Activated naive CD8-positive, alpha-beta T cell treated with anti-CD3 and anti-CD28 coated beads, Interleukin-2, amount 50 U/mL, for 24 hours (primary cell): ENCODE data around the gene PJA2.

Experiments
- ATAC-seq: fragments of 150-1000 bp; cut with Tn5 transposase; one replicate; pipeline ENCODE4 v1.10.0; 2021
- DNase-seq: peaks from one replicate; pipeline ENCODE4 v3.0.0; 2021
- H3K27ac Mint-ChIP-seq: one replicate; pipeline ENCODE4 v1.8.0; 2021; ENCODE audit warnings: mild to moderate bottlenecking, mixed read lengths
- H3K27me3 Mint-ChIP-seq: one replicate; pipeline ENCODE4 v1.8.0; 2021; ENCODE audit warnings: mixed read lengths
- H3K36me3 Mint-ChIP-seq: one replicate; pipeline ENCODE4 v1.8.0; 2021; ENCODE audit warnings: low read depth, mixed read lengths
- H3K4me1 Mint-ChIP-seq: one replicate; pipeline ENCODE4 v1.8.0; 2021; ENCODE audit warnings: mixed read lengths
- H3K4me3 Mint-ChIP-seq: one replicate; pipeline ENCODE4 v1.8.0; 2021; ENCODE audit warnings: mild to moderate bottlenecking, moderate library complexity, mixed read lengths
- H3K9me3 Mint-ChIP-seq: one replicate; pipeline ENCODE4 v1.8.0; 2021; ENCODE audit warnings: mixed read lengths

The PJA2 gene

DNA sequence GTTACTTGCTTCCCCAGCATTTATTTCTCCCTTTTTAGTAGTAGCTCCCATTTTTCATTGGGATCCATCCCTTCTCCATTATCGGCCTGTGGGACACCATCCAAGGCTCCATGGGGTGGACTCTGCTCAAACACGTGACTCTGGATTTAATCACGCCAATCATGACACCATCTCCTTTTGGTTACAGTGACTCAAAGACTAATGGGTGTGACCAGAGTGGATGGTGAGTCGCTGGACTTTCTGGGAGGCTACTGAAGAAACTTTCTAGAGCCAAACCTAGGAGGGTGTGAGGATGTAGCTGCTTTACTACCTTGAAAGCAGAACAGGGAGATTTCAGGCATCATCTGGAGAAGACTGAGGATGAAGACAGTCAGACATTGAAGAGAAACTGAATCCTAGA, 93.1 kb downstream of the PJA2 start:
- DNase-seq, result no peak
- ATAC-seq, result no peak
- Mint-ChIP-seq H3K4me3 (no peak overlapping the region), H3K9me3 (no peaks in the 10 kb centered on the region), H3K27me3 (no peaks in the 10 kb centered on the region), H3K36me3 (no peaks in the 10 kb centered on the region), H3K27ac (no peak overlapping the region), H3K4me1 (no peaks in the 10 kb centered on the region)

- no peak for ATAC-seq
- no peaks in the 10 kb centered on the region for H3K4me1 Mint-ChIP-seq
- no peaks in the 10 kb centered on the region for H3K9me3 Mint-ChIP-seq
- no peak for DNase-seq
- no peaks in the 10 kb centered on the region for H3K27me3 Mint-ChIP-seq
- no peak overlapping the region for H3K4me3 Mint-ChIP-seq
- H3K36me3 Mint-ChIP-seq, result no peaks in the 10 kb centered on the region
- no peak overlapping the region for H3K27ac Mint-ChIP-seq
These were observed 94.5 kb downstream of the PJA2 start for GRCh38 chr5:109315245-109315644.

DNA sequence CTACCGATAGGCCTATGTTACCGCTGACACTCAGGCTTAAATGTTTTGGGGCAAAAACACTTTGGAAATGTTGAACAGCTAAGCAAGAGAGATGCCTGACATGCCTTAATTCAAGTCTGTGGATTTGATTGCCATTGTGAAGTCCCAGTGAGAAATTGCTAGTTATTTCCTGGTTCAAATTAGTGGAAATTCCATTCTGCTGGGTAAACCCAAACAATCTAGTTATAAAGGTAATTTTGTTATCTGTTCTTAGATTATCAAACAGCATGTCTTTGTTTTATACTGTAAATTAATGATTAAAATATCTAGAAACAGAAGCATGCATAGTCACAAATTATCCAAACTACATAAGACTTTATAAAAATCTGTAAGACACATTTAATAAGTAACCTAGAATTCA, 96.6 kb downstream of the PJA2 start:
- no peaks in the 10 kb centered on the region for H3K9me3 Mint-ChIP-seq

GRCh38 chr5:109312695-109313094, 97.1 kb downstream of the PJA2 start:
- H3K9me3 Mint-ChIP-seq, result no peaks in the 10 kb centered on the region
- no peaks in the 10 kb centered on the region for H3K27me3 Mint-ChIP-seq
- H3K4me1 Mint-ChIP-seq, result no peaks in the 10 kb centered on the region
- H3K4me3 Mint-ChIP-seq, result no peak overlapping the region
- DNase-seq, result no peak
- no peak overlapping the region for H3K27ac Mint-ChIP-seq
- no peak for ATAC-seq
- no peaks in the 10 kb centered on the region for H3K36me3 Mint-ChIP-seq

More for the DNA sequence above, 96.6 kb downstream of the PJA2 start:
- H3K27me3 Mint-ChIP-seq, result no peaks in the 10 kb centered on the region
- no peak for ATAC-seq
- H3K36me3 Mint-ChIP-seq, result no peaks in the 10 kb centered on the region
- H3K27ac Mint-ChIP-seq, result no peak overlapping the region
- no peak overlapping the region for H3K4me3 Mint-ChIP-seq
- DNase-seq, result no peak
- no peaks in the 10 kb centered on the region for H3K4me1 Mint-ChIP-seq

- Mint-ChIP-seq H3K9me3 (no peaks in the 10 kb centered on the region), H3K36me3 (no peaks in the 10 kb centered on the region), H3K4me1 (no peaks in the 10 kb centered on the region), H3K27ac (no peak overlapping the region), H3K4me3 (no peak overlapping the region), H3K27me3 (no peaks in the 10 kb centered on the region)
- ATAC-seq, result no peak
- DNase-seq, result no peak
These were observed 99.5 kb downstream of the PJA2 start for GRCh38 chr5:109310315-109310714.

GRCh38 chr5:109309326-109310063, 100.3 kb downstream of the PJA2 start:
- no peak overlapping the region for H3K4me3 Mint-ChIP-seq
- ATAC-seq, result no peak
- H3K36me3 Mint-ChIP-seq, result no peaks in the 10 kb centered on the region
- no peaks in the 10 kb centered on the region for H3K9me3 Mint-ChIP-seq
- H3K27me3 Mint-ChIP-seq, result no peaks in the 10 kb centered on the region
- no peaks in the 10 kb centered on the region for H3K4me1 Mint-ChIP-seq
- no peak for DNase-seq
- H3K27ac Mint-ChIP-seq, result no peak overlapping the region

GRCh38 chr5:109307951-109308350, 101.8 kb downstream of the PJA2 start:
- Mint-ChIP-seq H3K9me3 (no peaks in the 10 kb centered on the region), H3K36me3 (no peaks in the 10 kb centered on the region), H3K27me3 (no peaks in the 10 kb centered on the region), H3K4me3 (no peak overlapping the region), H3K27ac (no peak overlapping the region), H3K4me1 (no peaks in the 10 kb centered on the region)
- ATAC-seq (no peak), DNase-seq (no peak)

- ATAC-seq (no peak), DNase-seq (no peak)
- Mint-ChIP-seq H3K36me3 (no peaks in the 10 kb centered on the region), H3K27ac (no peak overlapping the region), H3K27me3 (no peaks in the 10 kb centered on the region), H3K9me3 (no peaks in the 10 kb centered on the region), H3K4me3 (no peak overlapping the region), H3K4me1 (no peaks in the 10 kb centered on the region)
These were observed 102.3 kb downstream of the PJA2 start for GRCh38 chr5:109307456-109307855.

DNA sequence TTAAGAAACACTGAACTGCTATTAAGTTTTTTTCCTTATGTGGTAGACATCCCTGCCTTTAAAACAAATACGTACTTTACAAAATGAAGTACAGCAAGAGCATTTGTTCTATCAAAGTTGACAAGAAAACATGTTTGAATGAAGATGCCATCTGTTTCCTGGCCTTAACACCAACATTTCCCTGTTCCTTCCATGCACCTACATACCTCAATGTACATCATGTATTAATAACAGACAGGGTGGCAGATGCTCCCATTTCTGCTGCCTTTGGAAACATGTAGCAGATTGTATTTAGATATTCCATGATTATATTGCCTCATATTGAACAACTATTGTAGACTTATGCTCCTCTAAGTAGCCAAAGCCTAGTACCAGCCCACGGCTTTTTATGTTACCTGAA, 104.4 kb downstream of the PJA2 start:
- ATAC-seq (no peak), DNase-seq (no peak)
- Mint-ChIP-seq H3K4me1 (no peaks in the 10 kb centered on the region), H3K4me3 (no peak overlapping the region), H3K36me3 (no peaks in the 10 kb centered on the region), H3K27me3 (no peaks in the 10 kb centered on the region), H3K9me3 (no peaks in the 10 kb centered on the region), H3K27ac (no peak overlapping the region)

- ATAC-seq (no peak), DNase-seq (no peak)
- H3K27ac Mint-ChIP-seq, result no peak overlapping the region
- no peaks in the 10 kb centered on the region for H3K4me1 Mint-ChIP-seq
- H3K4me3 Mint-ChIP-seq, result no peak overlapping the region
- no peaks in the 10 kb centered on the region for H3K36me3 Mint-ChIP-seq
- H3K27me3 Mint-ChIP-seq, result no peaks in the 10 kb centered on the region
- no peaks in the 10 kb centered on the region for H3K9me3 Mint-ChIP-seq
These were observed 105.5 kb downstream of the PJA2 start for GRCh38 chr5:109304309-109304708.

GRCh38 chr5:109300367-109300766, 109.4 kb downstream of the PJA2 start:
- Mint-ChIP-seq H3K27ac (no peak overlapping the region), H3K4me1 (no peaks in the 10 kb centered on the region), H3K4me3 (no peak overlapping the region), H3K27me3 (no peaks in the 10 kb centered on the region), H3K36me3 (no peaks in the 10 kb centered on the region), H3K9me3 (peaks cover under 1% of the 10 kb centered on the region)
- DNase-seq (no peak), ATAC-seq (no peak)

DNA sequence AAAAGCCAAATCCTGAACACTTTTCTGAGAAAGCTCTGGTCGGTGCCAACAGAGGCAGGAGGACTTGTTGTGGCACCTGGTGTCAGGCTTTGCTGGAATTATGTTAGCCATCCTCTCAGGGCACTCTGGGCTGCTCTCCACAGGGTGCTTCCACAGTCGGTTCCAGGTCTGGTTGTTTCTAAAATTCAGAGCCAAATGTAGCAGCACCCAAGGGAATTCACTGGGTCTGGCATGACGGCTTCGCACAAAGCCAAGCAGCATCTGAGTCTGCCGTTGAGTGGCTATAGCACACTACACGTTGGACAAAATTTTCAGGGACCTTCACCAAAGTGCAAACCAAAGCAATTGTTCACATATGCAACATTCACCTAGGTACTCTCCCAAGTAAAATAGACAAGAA, 110.2 kb downstream of the PJA2 start:
- H3K36me3 Mint-ChIP-seq, result no peaks in the 10 kb centered on the region

GRCh38 chr5:109298794-109299193, 111.0 kb downstream of the PJA2 start:
- Mint-ChIP-seq H3K36me3 (no peaks in the 10 kb centered on the region), H3K4me1 (no peaks in the 10 kb centered on the region), H3K27ac (no peak overlapping the region), H3K4me3 (no peak overlapping the region), H3K9me3 (peaks cover 4% of the 10 kb centered on the region), H3K27me3 (no peaks in the 10 kb centered on the region)
- ATAC-seq (no peak), DNase-seq (no peak)

More for the DNA sequence above, 110.2 kb downstream of the PJA2 start:
- Mint-ChIP-seq H3K4me1 (no peaks in the 10 kb centered on the region), H3K27ac (no peak overlapping the region), H3K9me3 (peaks cover 4% of the 10 kb centered on the region), H3K4me3 (no peak overlapping the region), H3K27me3 (no peaks in the 10 kb centered on the region)
- ATAC-seq (no peak), DNase-seq (no peak)

DNA sequence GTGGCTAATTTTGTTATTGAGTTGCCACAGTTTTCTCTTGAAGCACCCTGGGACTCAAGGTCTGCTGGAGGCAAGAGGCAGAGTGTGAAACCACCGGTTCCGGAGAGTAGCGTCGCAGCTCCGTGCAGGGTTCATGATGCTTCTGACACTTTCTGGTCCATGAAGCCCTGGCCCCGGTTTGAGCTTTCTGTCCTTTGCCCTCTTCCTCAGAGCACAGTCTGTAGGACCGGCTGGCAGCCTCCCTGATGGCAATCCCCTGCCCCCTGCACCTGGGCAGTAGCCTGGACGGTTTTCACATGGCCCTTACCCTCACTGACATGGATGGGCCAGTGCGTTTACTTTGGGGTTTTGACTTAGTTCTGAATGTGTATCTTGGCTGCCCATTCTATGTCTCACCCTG, 111.9 kb downstream of the PJA2 start:
- Mint-ChIP-seq H3K27me3 (no peaks in the 10 kb centered on the region), H3K4me3 (no peak overlapping the region), H3K36me3 (peaks cover 2% of the 10 kb centered on the region), H3K9me3 (peaks cover 10% of the 10 kb centered on the region), H3K4me1 (no peaks in the 10 kb centered on the region), H3K27ac (no peak overlapping the region)
- ATAC-seq (no peak), DNase-seq (no peak)

GRCh38 chr5:109291090-109291489, 118.7 kb downstream of the PJA2 start:
- Mint-ChIP-seq H3K27ac (no peak overlapping the region), H3K36me3 (peaks cover 18% of the 10 kb centered on the region), H3K27me3 (no peaks in the 10 kb centered on the region), H3K4me3 (no peak overlapping the region), H3K4me1 (no peaks in the 10 kb centered on the region), H3K9me3 (peaks cover 28% of the 10 kb centered on the region)
- ATAC-seq (no peak), DNase-seq (no peak)

- no peaks in the 10 kb centered on the region for H3K27me3 Mint-ChIP-seq
- H3K4me1 Mint-ChIP-seq, result no peaks in the 10 kb centered on the region
- no peak overlapping the region for H3K27ac Mint-ChIP-seq
- H3K4me3 Mint-ChIP-seq, result no peak overlapping the region
- H3K9me3 Mint-ChIP-seq, result peaks cover 35% of the 10 kb centered on the region
- ATAC-seq, result no peak
- no peak for DNase-seq
- peaks cover 25% of the 10 kb centered on the region for H3K36me3 Mint-ChIP-seq
These were observed 119.5 kb downstream of the PJA2 start for GRCh38 chr5:109290231-109290630.
